Measurements from ENCODE around the gene ZNF358. TPM values are rescaled to one million over a fixed set of nuclear protein-coding genes. Genes with fewer than 3 reads are reported as not detected.

The ZNF358 gene
- total and polyA plus RNA-seq, 9 donors = 25.2 to 69.7 (median 48.5) TPM

DNA sequence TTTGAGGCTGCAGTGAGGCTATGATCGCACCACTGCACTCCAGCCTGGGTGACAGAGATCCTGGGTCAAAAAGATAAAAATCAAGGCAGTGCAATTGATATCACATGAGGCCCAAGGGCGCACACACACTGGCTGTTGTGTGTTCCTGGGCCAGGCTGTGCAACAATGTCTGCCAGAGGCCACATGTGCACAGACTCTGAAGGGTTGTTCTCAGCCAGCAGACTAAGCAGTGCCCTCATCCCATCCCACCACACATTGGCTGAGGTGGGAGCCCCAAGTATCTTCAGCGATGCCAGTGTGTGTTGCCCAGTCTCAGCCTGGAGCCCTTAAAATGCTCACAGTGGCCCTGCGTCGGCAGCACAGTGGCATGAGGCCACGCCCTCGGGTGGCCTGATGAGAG, 39.7 kb upstream of the ZNF358 start:
- WGBS (ENCODE audit: insufficient coverage) = 80% methylated on average over 6 of the region's 7 CpGs
- Histone ChIP-seq H3K4me1 (ENCODE audit: control insufficient read depth, insufficient read depth, low read length) (peaks cover 7% of the 10 kb centered on the region), H3K9me3 (replicated peaks; ENCODE audit: control insufficient read depth, low read depth, low read length) (no peaks in the 10 kb centered on the region), H3K4me3 (ENCODE audit: low read length) (no peak overlapping the region), H3K36me3 (ENCODE audit: control insufficient read depth, insufficient read depth, low read length) (peaks cover 11% of the 10 kb centered on the region), H3K27ac (ENCODE audit: low read length) (no peak overlapping the region), H3K27me3 (ENCODE audit: control insufficient read depth, insufficient read depth, low read length) (no peaks in the 10 kb centered on the region)
- DNase-seq = no peak

DNA sequence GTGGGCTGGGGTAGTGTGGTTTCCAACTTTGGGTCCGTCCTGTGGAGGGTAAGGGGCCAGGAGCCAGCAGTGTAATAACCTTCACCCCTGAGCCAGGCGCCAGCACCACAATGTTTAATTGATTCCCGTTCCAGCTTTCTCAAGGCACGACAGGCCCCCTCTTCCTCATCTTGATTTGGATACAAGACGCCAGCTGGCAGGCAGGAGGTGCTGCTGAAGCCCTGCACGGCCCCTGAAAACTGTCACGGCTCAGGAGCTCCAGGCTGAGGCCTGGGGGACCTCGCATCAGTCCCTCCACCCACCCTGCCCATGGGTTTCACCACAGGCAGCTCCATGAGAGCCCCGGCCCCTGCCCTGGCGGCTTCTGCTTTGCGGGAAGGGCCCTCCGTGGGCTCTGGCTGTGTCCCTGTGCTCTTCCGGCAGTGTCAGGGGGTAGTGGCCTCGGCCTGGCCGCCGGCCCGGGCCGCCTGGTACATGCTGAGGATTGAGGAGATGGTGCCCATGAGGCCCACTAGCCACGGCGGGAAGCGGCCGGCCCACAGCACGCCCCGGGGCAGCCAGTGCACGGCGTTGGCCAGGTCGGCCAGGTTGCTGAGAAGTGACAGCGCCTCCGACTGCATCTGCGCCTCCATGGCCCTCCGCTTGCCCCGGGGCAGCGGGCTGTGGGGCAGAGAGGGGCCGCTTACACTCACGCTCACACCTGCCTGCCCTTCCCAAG, 39.0 kb upstream of the ZNF358 start:
- H3K4me3 ChIP-seq (ENCODE audit: low read length) = no peak overlapping the region
- no peak overlapping the region for H3K27ac ChIP-seq (ENCODE audit: low read length)
- no peaks in the 10 kb centered on the region for H3K27me3 ChIP-seq (ENCODE audit: control insufficient read depth, insufficient read depth, low read length)
- H3K36me3 ChIP-seq (ENCODE audit: control insufficient read depth, insufficient read depth, low read length) = peaks cover 4% of the 10 kb centered on the region
- peaks cover 7% of the 10 kb centered on the region for H3K4me1 ChIP-seq (ENCODE audit: control insufficient read depth, insufficient read depth, low read length)
- no peaks in the 10 kb centered on the region for H3K9me3 ChIP-seq (replicated peaks; ENCODE audit: control insufficient read depth, low read depth, low read length)
- WGBS (ENCODE audit: insufficient coverage) = 80% methylated on average over 35 of the region's 35 CpGs
- DNase-seq = no peak

DNA sequence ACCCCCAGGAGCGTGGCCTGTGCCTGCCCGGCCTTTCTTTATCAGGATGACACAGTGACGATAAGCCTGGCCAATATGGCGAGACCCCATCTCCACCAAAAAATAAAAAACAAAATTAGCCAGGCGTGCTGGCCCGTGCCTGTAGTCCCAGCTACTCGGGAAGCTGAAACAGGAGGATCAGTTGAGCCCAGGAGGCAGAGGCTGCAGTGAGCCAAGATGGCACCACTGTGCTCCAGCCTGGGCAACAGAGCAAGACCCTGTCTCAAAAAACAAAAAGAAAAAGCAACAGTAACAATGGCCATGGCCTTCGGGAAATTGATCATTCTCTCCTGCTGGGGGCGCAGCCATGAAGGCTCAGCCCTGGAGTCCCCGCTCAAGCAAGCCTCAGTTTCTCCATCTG, 38.1 kb upstream of the ZNF358 start:
- DNase-seq = no peak
- Histone ChIP-seq H3K4me1 (ENCODE audit: control insufficient read depth, insufficient read depth, low read length) (peaks cover 15% of the 10 kb centered on the region), H3K27ac (ENCODE audit: low read length) (no peak overlapping the region), H3K36me3 (ENCODE audit: control insufficient read depth, insufficient read depth, low read length) (peaks cover 2% of the 10 kb centered on the region), H3K27me3 (ENCODE audit: control insufficient read depth, insufficient read depth, low read length) (no peaks in the 10 kb centered on the region), H3K4me3 (ENCODE audit: low read length) (no peak overlapping the region), H3K9me3 (replicated peaks; ENCODE audit: control insufficient read depth, low read depth, low read length) (no peaks in the 10 kb centered on the region)
- 85% methylated on average over 6 of the region's 10 CpGs for WGBS (ENCODE audit: insufficient coverage)

DNA sequence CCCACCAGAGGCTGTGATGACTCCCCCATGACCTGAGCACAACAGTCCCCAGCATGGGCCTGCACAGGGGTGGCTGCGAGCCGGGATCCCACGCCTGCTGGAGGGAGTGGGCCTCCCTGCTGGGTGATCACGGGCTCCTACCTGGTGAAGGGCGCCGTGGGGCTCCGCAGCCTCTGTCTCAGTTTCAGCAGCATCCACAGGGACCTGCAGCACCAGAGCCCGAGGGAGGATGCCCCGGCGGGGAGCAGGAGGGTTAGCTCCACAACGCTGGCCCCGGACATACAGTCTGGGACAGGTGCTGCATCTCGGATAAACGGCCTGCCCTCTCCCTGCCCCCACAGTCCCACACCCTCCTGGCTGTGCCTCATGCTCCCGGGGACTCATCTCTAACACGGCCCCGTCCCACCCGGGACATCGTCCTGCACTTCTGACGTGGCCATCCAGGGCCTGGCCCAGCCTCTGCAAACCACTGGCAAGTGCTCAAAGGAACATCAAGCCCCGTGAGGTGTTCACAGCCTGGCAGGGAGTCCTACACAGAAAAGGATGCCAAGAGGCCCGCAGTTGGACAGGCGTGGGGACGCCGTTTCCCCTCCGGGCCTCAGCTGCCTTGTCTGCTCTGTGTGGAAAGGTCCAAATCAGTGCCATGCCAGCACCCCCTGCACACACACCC, 37.6 kb upstream of the ZNF358 start:
- H3K36me3 ChIP-seq (ENCODE audit: control insufficient read depth, insufficient read depth, low read length) = peaks cover 2% of the 10 kb centered on the region
- 59% methylated on average over 26 of the region's 26 CpGs for WGBS (ENCODE audit: insufficient coverage)
- peaks cover 16% of the 10 kb centered on the region for H3K4me1 ChIP-seq (ENCODE audit: control insufficient read depth, insufficient read depth, low read length)

DNA sequence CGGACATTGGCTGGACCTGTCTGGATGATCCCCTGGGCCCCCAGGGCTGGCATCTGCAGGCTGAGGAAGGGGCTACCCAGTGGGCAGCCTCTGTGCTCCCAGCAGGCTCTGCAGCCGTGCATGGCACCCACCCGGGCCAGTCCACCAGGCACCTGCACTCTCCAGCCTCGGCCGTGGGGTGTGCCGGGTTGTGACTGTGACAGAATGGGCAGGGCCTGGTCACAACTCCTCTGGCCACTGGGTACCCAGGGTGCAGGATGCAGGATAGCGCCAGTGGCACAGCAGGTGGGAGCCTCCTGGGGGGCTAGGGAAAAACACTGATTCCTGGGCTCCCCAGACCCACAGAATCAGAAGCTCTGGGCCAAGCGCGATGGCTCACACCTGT, 37.1 kb upstream of the ZNF358 start:
- no peaks in the 10 kb centered on the region for H3K27me3 ChIP-seq (ENCODE audit: control insufficient read depth, insufficient read depth, low read length)
- no peak for DNase-seq
- H3K9me3 ChIP-seq (replicated peaks; ENCODE audit: control insufficient read depth, low read depth, low read length) = no peaks in the 10 kb centered on the region
- H3K27ac ChIP-seq (ENCODE audit: low read length) = no peak overlapping the region
- H3K36me3 ChIP-seq (ENCODE audit: control insufficient read depth, insufficient read depth, low read length) = peaks cover 2% of the 10 kb centered on the region
- no peak overlapping the region for H3K4me3 ChIP-seq (ENCODE audit: low read length)
- peaks cover 16% of the 10 kb centered on the region for H3K4me1 ChIP-seq (ENCODE audit: control insufficient read depth, insufficient read depth, low read length)
- WGBS (ENCODE audit: insufficient coverage) = 83% methylated on average over 7 of the region's 9 CpGs

More for the DNA sequence above, 37.6 kb upstream of the ZNF358 start:
- no peaks in the 10 kb centered on the region for H3K9me3 ChIP-seq (replicated peaks; ENCODE audit: control insufficient read depth, low read depth, low read length)
- H3K4me3 ChIP-seq (ENCODE audit: low read length) = no peak overlapping the region
- no peak overlapping the region for H3K27ac ChIP-seq (ENCODE audit: low read length)
- peak; percentile 33 for DNase-seq
- no peaks in the 10 kb centered on the region for H3K27me3 ChIP-seq (ENCODE audit: control insufficient read depth, insufficient read depth, low read length)

DNA sequence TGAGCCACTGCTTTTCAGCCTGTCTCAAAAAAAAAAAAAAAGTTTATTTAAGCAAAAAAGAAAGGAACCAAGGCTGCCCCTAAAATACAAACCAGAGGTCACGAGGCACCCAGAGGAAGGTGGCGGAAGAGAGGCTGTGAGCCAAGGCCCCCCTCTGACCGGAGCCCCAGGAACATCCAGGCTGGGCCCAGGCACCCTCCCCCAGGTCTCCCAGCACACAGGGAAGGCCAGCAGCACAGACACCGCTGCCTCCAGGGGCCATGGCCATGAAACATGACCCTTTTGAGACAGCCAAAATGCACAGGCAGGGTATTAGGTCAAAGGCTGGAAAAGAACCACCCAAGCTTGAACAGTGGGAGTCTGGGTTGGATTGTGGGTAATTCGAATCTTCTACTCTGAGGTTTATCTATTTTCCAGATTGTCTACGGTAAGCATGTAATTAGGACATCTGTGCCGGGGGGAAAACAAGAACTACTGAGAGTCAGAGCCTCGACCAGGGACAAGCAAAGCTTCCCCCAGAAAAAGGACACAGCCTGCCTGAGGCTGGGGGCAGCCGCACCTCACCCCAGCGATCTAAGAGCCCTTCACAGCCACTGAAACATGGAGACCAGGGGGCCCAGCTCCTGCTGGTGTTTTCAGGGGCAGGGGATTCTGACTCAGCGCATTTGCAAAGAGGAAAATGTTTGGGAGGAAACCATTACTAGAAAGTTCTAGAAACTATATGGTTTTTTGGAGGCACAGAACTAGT, 35.5 kb upstream of the ZNF358 start:
- Histone ChIP-seq H3K27ac (ENCODE audit: low read length) (peak overlapping the region; percentile 79), H3K4me1 (ENCODE audit: control insufficient read depth, insufficient read depth, low read length) (peaks cover 16% of the 10 kb centered on the region)

DNA sequence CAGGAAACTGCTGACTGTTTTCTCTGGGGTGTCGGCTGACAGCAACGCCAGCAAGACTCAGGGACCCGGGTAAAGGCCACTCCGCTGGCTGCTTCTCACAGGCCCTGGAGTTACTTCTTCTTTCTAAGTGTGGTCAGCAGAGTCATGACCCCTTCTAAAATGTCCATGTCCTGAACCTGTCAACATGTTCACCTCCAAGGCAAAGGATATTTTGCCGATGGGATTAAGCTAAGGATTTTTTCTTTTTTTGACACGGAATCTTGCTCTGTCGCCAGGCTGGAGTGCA, 35.0 kb upstream of the ZNF358 start:
- peak overlapping the region; percentile 35 for H3K27ac ChIP-seq (ENCODE audit: low read length)
- H3K4me3 ChIP-seq (ENCODE audit: low read length) = no peak overlapping the region

More for the DNA sequence above, 35.5 kb upstream of the ZNF358 start:
- Histone ChIP-seq H3K9me3 (replicated peaks; ENCODE audit: control insufficient read depth, low read depth, low read length) (no peaks in the 10 kb centered on the region), H3K4me3 (ENCODE audit: low read length) (no peak overlapping the region), H3K36me3 (ENCODE audit: control insufficient read depth, insufficient read depth, low read length) (peaks cover 2% of the 10 kb centered on the region), H3K27me3 (ENCODE audit: control insufficient read depth, insufficient read depth, low read length) (no peaks in the 10 kb centered on the region)
- WGBS (ENCODE audit: insufficient coverage) = 47% methylated on average over 9 of the region's 11 CpGs
- DNase-seq = peak; percentile 51

DNA sequence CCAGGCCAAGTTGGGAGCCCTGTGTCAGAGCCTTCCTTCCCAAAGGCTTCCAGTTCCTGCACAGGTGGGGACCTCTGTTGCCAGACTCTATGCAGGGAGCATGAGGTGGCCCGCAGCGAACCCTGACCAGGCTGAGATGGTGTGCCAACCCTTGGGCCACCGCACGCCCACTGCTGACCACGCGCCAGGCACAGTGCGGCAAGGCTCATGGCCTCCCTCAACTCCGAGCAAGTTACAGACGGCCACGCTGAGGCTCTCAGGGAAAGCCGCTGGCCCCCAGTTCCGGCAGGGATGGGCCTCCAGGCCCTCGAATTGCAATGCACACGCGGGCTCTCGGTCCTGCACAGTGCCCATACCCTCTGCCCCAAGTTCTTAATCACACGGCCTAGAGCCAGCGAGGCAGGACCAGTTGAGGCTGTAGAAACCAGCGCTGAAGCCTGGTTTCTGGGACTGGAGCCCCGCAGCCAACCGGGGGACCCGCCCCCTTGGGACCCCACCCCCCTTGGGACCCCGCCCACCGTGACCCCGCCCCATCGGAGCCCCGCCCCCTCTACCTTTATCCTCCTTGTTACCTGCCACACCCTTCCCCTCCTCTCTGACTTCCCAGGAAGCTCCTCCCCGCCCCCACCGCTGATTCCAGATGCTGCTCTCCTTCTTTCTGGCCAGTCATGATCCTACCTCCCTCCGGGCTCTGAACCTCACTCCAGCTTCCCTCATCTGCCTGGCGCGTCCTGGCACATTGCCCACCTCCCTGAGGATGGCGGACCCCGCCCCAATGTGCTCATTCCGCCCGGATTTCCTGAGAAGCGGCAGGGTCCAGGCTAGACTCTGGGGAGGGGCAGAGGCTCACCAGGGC, 33.1 kb upstream of the ZNF358 start:
- Histone ChIP-seq H3K27ac (ENCODE audit: low read length) (no peak overlapping the region), H3K4me3 (ENCODE audit: low read length) (no peak overlapping the region), H3K27me3 (ENCODE audit: control insufficient read depth, insufficient read depth, low read length) (no peaks in the 10 kb centered on the region), H3K4me1 (ENCODE audit: control insufficient read depth, insufficient read depth, low read length) (peaks cover 16% of the 10 kb centered on the region), H3K9me3 (replicated peaks; ENCODE audit: control insufficient read depth, low read depth, low read length) (no peaks in the 10 kb centered on the region), H3K36me3 (ENCODE audit: control insufficient read depth, insufficient read depth, low read length) (no peaks in the 10 kb centered on the region)
- 45% methylated on average over 30 of the region's 37 CpGs for WGBS (ENCODE audit: insufficient coverage)
- DNase-seq = peak; percentile 39

More for the DNA sequence above, 35.0 kb upstream of the ZNF358 start:
- DNase-seq = peak; percentile 65
- Histone ChIP-seq H3K36me3 (ENCODE audit: control insufficient read depth, insufficient read depth, low read length) (no peaks in the 10 kb centered on the region), H3K4me1 (ENCODE audit: control insufficient read depth, insufficient read depth, low read length) (peaks cover 16% of the 10 kb centered on the region), H3K27me3 (ENCODE audit: control insufficient read depth, insufficient read depth, low read length) (no peaks in the 10 kb centered on the region), H3K9me3 (replicated peaks; ENCODE audit: control insufficient read depth, low read depth, low read length) (no peaks in the 10 kb centered on the region)
- WGBS (ENCODE audit: insufficient coverage) = 68% methylated on average over 5 of the region's 7 CpGs

DNA sequence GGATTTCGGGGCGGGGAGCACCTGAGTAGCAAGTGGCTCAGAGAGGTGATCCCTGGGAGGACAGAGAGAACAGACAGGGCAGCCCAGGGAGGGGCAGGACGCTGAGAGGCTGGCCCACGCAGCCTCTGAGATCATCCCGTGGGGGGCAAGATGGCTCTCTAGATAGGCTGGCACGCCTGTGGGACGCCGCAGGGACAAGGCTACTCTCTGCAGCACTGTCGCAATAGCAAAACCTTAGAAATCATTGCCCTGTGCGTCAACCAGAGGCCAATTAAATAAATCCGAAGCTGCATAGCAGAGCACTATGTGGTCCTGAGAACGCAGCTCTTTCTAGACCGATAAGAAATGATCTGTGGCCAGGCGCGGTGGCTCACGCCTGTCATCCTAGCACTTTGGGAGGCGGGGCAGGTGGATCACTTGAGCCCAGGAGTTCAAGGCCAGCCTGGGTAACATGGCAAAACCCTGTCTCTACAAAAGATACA, 32.1 kb upstream of the ZNF358 start:
- no peaks in the 10 kb centered on the region for H3K36me3 ChIP-seq (ENCODE audit: control insufficient read depth, insufficient read depth, low read length)
- no peaks in the 10 kb centered on the region for H3K27me3 ChIP-seq (ENCODE audit: control insufficient read depth, insufficient read depth, low read length)
- H3K4me3 ChIP-seq (ENCODE audit: low read length) = no peak overlapping the region
- H3K9me3 ChIP-seq (replicated peaks; ENCODE audit: control insufficient read depth, low read depth, low read length) = no peaks in the 10 kb centered on the region
- peaks cover 22% of the 10 kb centered on the region for H3K4me1 ChIP-seq (ENCODE audit: control insufficient read depth, insufficient read depth, low read length)
- no peak overlapping the region for H3K27ac ChIP-seq (ENCODE audit: low read length)
- no peak for DNase-seq
- WGBS (ENCODE audit: insufficient coverage) = 81% methylated on average over 16 of the region's 17 CpGs

Measured in muscle of leg (tissue), 11 donors.